Astrocyte (in vitro differentiated cells and primary cell): ENCODE measurements around the gene HOGA1.

ENCODE experiments used
- EZH2 ChIP-seq: IDR thresholded peaks from 2 replicates; pipeline ENCODE4 v1.6.1; 2012; ENCODE audit warnings: mild to moderate bottlenecking, low read length, inconsistent platforms; ENCODE audit not compliant: insufficient read depth
- TF ChIP-seq, protein P1 (sequence below): IDR thresholded peaks from 2 replicates; pipeline ENCODE4 v1.5.1; 2011; ENCODE audit warnings: low read depth, mild to moderate bottlenecking, inconsistent platforms, low read length, moderate library complexity; ENCODE audit not compliant: insufficient read depth

- TF ChIP-seq EZH2, result no peak
- TF ChIP-seq, protein P1, sequence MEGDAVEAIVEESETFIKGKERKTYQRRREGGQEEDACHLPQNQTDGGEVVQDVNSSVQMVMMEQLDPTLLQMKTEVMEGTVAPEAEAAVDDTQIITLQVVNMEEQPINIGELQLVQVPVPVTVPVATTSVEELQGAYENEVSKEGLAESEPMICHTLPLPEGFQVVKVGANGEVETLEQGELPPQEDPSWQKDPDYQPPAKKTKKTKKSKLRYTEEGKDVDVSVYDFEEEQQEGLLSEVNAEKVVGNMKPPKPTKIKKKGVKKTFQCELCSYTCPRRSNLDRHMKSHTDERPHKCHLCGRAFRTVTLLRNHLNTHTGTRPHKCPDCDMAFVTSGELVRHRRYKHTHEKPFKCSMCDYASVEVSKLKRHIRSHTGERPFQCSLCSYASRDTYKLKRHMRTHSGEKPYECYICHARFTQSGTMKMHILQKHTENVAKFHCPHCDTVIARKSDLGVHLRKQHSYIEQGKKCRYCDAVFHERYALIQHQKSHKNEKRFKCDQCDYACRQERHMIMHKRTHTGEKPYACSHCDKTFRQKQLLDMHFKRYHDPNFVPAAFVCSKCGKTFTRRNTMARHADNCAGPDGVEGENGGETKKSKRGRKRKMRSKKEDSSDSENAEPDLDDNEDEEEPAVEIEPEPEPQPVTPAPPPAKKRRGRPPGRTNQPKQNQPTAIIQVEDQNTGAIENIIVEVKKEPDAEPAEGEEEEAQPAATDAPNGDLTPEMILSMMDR, result no peak
Measured at GRCh38 chr10:97551271-97551670, 32.9 kb upstream of the HOGA1 start.
